ENCODE measurements around the gene RASGRP1. TPM values are rescaled to one million over a fixed set of nuclear protein-coding genes. Genes with fewer than 3 reads are reported as not detected.

Gene RASGRP1
- total RNA-seq, 1 experiment from 2014 or later = 15.1 TPM

DNA sequence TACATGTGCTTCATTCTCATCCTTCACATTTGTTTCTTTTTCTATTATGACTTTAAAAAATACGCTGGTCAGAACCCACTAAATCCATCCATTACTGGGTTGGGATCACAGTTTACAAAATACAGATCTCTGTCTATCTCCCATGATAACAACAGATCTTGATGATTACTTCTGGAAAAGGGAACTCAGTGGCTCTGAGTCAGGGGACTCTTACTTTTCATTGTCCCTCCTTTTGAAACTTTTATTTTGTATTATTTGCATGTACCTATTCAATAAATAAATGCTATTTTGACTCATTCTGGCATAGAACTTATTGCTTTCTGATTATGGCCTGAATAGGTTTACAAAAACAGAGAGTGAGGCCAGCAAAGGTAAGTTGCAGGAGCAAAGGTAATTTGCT lies 11.6 kb upstream of the RASGRP1 start:
- BruUV-seq (replicated peaks) = no TSS peak
- intact Hi-C loops (cut with micrococcal nuclease; ENCODE audit: unreplicated experiment) = no loop called here
- peaks cover 2% of the 10 kb centered on the region for H3K9me3 Mint-ChIP-seq (ENCODE audit: low read depth, unreplicated experiment)
- CTCF ChIA-PET = no interaction called here
- no peaks in the 10 kb centered on the region for H3K36me3 Mint-ChIP-seq (ENCODE audit: insufficient read depth, unreplicated experiment)
- H3K27me3 Mint-ChIP-seq (ENCODE audit: unreplicated experiment) = peaks cover 8% of the 10 kb centered on the region
- no peaks in the 10 kb centered on the region for H3K4me1 Mint-ChIP-seq (ENCODE audit: low read depth, unreplicated experiment)
- no peak overlapping the region for H3K4me3 Mint-ChIP-seq (ENCODE audit: low read depth, unreplicated experiment)
- no peak for TF ChIP-seq CTCF (IDR thresholded peaks at IDR 0.05; ENCODE audit: unreplicated experiment)
- no peak overlapping the region for H3K27ac Mint-ChIP-seq (ENCODE audit: unreplicated experiment)
- no peak for DNase-seq

DNA sequence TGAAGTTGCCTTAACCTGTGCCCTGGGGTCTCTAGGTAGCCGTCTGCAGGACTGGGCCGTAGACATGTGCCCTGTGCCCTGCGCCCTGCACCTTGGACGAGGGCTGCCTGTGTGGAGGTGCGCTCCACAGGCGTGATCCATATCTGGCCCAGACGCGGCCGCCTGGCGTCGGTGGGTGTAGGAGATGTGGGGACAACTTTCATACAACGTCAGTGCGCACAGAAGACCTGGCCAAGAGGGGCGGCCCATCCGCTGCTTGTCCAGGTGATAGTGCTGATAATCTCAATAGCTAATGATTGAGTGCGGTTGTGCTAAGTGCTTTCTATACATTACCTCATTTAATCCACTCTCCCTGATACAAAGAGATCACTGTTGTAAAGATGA lies 665 bp upstream of the RASGRP1 start:
- Mint-ChIP-seq H3K27me3 (ENCODE audit: unreplicated experiment) (no peaks in the 10 kb centered on the region), H3K4me3 (ENCODE audit: low read depth, unreplicated experiment) (peak overlapping the region; percentile 77), H3K9me3 (ENCODE audit: low read depth, unreplicated experiment) (no peaks in the 10 kb centered on the region), H3K27ac (ENCODE audit: unreplicated experiment) (no peak overlapping the region), H3K36me3 (ENCODE audit: insufficient read depth, unreplicated experiment) (peaks cover 13% of the 10 kb centered on the region), H3K4me1 (ENCODE audit: low read depth, unreplicated experiment) (peaks cover 9% of the 10 kb centered on the region)
- TF ChIP-seq CTCF (IDR thresholded peaks at IDR 0.05; ENCODE audit: unreplicated experiment) = no peak
- no peak for DNase-seq
- intact Hi-C loops (cut with micrococcal nuclease; ENCODE audit: unreplicated experiment) = no loop called here
- CTCF ChIA-PET = interaction anchor here (0.7 kb wide), 1 partner anchor 78 kb away, joined by 3 read pairs; no protein-coding TSS in a partner anchor
- no TSS peak for BruUV-seq (replicated peaks)

GRCh38 chr15:38563723-38564519 lies 693 bp downstream of the RASGRP1 start:
- intact Hi-C loops (cut with micrococcal nuclease; ENCODE audit: unreplicated experiment) = loop anchor here (1.0 to 5.0 kb wide), 2 partner anchors 83 to 118 kb away; no protein-coding TSS in a partner anchor
- TF ChIP-seq CTCF (IDR thresholded peaks at IDR 0.05; ENCODE audit: unreplicated experiment) = peak; percentile 63
- Mint-ChIP-seq H3K9me3 (ENCODE audit: low read depth, unreplicated experiment) (no peaks in the 10 kb centered on the region), H3K4me3 (ENCODE audit: low read depth, unreplicated experiment) (peak overlapping the region; percentile 77), H3K36me3 (ENCODE audit: insufficient read depth, unreplicated experiment) (peaks cover 13% of the 10 kb centered on the region), H3K27me3 (ENCODE audit: unreplicated experiment) (no peaks in the 10 kb centered on the region), H3K27ac (ENCODE audit: unreplicated experiment) (no peak overlapping the region), H3K4me1 (ENCODE audit: low read depth, unreplicated experiment) (peaks cover 9% of the 10 kb centered on the region)
- no TSS peak for BruUV-seq (replicated peaks)
- CTCF ChIA-PET = interaction anchor here (0.6 to 1.5 kb wide), 14 partner anchors 8 to 310 kb away, joined by 3 to 20 read pairs (median 4); no protein-coding TSS in a partner anchor
- peak; percentile 82 for DNase-seq

GRCh38 chr15:38562278-38562677 lies 2.3 kb downstream of the RASGRP1 start:
- TF ChIP-seq CTCF (IDR thresholded peaks at IDR 0.05; ENCODE audit: unreplicated experiment) = no peak
- intact Hi-C loops (cut with micrococcal nuclease; ENCODE audit: unreplicated experiment) = loop anchor here (5.0 kb wide), 1 partner anchor 120 kb away; no protein-coding TSS in a partner anchor
- H3K36me3 Mint-ChIP-seq (ENCODE audit: insufficient read depth, unreplicated experiment) = peaks cover 13% of the 10 kb centered on the region
- no peak overlapping the region for H3K4me3 Mint-ChIP-seq (ENCODE audit: low read depth, unreplicated experiment)
- H3K27ac Mint-ChIP-seq (ENCODE audit: unreplicated experiment) = no peak overlapping the region
- no peaks in the 10 kb centered on the region for H3K9me3 Mint-ChIP-seq (ENCODE audit: low read depth, unreplicated experiment)
- no peak for DNase-seq
- H3K4me1 Mint-ChIP-seq (ENCODE audit: low read depth, unreplicated experiment) = peaks cover 9% of the 10 kb centered on the region
- BruUV-seq (replicated peaks) = no TSS peak
- H3K27me3 Mint-ChIP-seq (ENCODE audit: unreplicated experiment) = no peaks in the 10 kb centered on the region
- CTCF ChIA-PET = no interaction called here

Measured in Calu3 (cell line).